T-helper 2 cell treated with Interferon-gamma antibody and Interleukin-4, amounts not matched to agents 100 ng/mL and 5 ng/mL, for 36 hours (primary cell): ENCODE measurements around the gene MAPK8IP3. TPM values are rescaled to one million over a fixed set of nuclear protein-coding genes. Genes with fewer than 3 reads are reported as not detected.

Source experiments
- intact Hi-C: fragments of 100-400 bp; cut with micrococcal nuclease; formaldehyde crosslinking; loops from one replicate; pipeline ENCODE4 v1.15.1; 2023
- total RNA-seq: library from RNA; stranded (reverse); gene quantifications from 2 replicates; pipeline ENCODE4 v1.2.3, GENCODE V29; 2022

The MAPK8IP3 gene
- total RNA-seq, 1 donor from 2014 or later, result 89.1 TPM

GRCh38 chr16:1678500-1679098, 27.4 kb upstream of the MAPK8IP3 start:
- intact Hi-C loops, result loop anchor here (1.0 kb wide), 3 partner anchors 27 to 148 kb away; partner anchors contain the start of genes CRAMP1, HAGH and IFT140

DNA sequence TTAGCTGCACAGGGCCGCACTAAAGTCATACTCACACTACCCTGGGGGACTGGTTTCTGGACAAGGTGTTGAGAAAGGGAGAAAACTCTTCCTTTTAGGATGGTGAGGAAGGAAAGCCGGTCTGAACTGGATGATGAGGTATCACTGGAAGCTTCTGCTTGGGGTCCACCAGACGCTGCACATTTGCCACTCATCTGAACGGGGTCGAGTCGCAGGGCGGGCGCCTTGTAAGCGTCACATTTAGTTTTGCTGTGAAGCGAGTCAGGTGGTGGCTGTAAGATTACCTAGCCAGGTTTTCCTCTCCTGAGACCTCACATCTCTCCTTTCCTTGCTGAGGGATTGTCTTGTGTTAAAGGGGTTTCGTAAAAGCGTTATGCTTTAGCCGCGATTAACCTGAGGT, 25.6 kb upstream of the MAPK8IP3 start:
- intact Hi-C loops, result no loop called here

GRCh38 chr16:1681032-1681431, 25.0 kb upstream of the MAPK8IP3 start:
- intact Hi-C loops, result no loop called here

- intact Hi-C loops, result no loop called here
Measured at GRCh38 chr16:1687427-1688316, 18.3 kb upstream of the MAPK8IP3 start.

- intact Hi-C loops, result no loop called here
Measured at GRCh38 chr16:1688807-1689560, 17.0 kb upstream of the MAPK8IP3 start.

DNA sequence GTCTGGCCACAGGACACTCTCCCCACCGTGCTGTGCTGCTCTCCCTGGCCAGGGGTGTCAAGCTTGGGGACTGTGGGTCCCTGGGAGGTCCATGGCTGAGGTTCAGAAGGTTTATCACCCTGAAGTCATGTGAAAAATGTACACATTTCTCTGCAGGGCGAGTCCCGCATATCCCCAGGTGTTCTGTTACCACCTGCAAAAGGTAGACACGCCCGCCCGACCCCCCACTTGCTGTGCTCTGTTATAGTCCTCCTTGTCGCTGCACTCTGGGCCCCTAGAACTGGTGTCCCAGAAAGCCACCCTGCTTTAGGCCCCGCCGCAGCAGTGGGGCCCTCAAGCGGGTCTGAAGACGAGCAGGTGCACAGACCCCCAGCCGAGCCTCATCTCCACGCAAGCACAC, 16.1 kb upstream of the MAPK8IP3 start:
- intact Hi-C loops, result no loop called here

- intact Hi-C loops, result no loop called here
Measured at GRCh38 chr16:1690810-1691209, 15.2 kb upstream of the MAPK8IP3 start.

- intact Hi-C loops, result no loop called here
Measured at GRCh38 chr16:1691276-1691675, 14.7 kb upstream of the MAPK8IP3 start.

DNA sequence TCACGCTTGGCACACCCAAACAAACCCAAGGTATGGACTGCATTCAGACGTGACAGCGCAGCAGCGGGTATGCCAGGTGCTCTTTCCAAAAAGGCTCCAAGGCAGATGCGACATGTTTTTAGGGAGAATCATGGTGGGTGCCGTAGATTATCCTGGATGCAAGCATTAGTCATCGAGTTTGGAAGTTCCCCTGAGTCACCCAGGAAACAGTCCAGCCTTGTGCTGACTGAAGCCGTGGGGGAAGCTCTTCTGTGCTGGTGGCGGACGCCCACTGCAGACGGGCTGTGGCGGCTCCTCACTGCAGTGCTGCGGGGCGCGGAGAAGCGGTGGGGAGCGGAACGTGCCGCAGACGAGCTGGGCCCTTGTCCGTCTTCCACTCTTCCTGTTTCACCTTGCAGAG, 14.0 kb upstream of the MAPK8IP3 start:
- intact Hi-C loops, result no loop called here

GRCh38 chr16:1696863-1697262, 9.1 kb upstream of the MAPK8IP3 start:
- intact Hi-C loops, result no loop called here

GRCh38 chr16:1698680-1699079, 7.3 kb upstream of the MAPK8IP3 start:
- intact Hi-C loops, result no loop called here

GRCh38 chr16:1700246-1700645, 5.7 kb upstream of the MAPK8IP3 start:
- intact Hi-C loops, result loop anchor here (10.0 kb wide), 1 partner anchor 205 kb away; the partner anchor contains the start of gene TELO2

GRCh38 chr16:1701216-1701878, 4.6 kb upstream of the MAPK8IP3 start:
- intact Hi-C loops, result loop anchor here (10.0 kb wide), 1 partner anchor 207 kb away; the partner anchor contains the start of gene TELO2

DNA sequence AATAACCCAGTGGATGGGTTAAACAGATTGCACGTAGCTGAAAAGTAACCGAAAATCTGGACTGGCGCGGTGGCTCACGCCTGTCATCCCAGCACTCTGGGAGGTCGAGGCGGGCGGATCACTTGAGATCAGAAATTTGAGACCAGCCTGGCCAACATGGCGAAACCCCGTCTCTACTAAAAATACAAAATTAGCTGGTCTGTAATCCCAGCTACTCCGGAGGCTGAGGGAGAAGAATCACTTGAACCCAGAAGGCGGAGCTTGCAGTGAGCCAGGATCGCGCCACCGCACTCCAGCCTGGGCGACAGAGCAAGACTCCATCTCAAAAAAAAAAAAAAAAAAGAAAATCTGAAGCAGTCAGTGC, 689 bp upstream of the MAPK8IP3 start:
- intact Hi-C loops, result loop anchor here (1.0 to 10.0 kb wide), 3 partner anchors 27 to 211 kb away; partner anchors contain the start of genes EME2, JPT2, MRPS34 and NME3

- intact Hi-C loops, result loop anchor here (1.0 to 10.0 kb wide), 3 partner anchors 66 to 212 kb away; partner anchors contain the start of genes CRAMP1, EME2, IFT140 and MRPS34
Measured at GRCh38 chr16:1706386-1707192, 594 bp downstream of the MAPK8IP3 start.

DNA sequence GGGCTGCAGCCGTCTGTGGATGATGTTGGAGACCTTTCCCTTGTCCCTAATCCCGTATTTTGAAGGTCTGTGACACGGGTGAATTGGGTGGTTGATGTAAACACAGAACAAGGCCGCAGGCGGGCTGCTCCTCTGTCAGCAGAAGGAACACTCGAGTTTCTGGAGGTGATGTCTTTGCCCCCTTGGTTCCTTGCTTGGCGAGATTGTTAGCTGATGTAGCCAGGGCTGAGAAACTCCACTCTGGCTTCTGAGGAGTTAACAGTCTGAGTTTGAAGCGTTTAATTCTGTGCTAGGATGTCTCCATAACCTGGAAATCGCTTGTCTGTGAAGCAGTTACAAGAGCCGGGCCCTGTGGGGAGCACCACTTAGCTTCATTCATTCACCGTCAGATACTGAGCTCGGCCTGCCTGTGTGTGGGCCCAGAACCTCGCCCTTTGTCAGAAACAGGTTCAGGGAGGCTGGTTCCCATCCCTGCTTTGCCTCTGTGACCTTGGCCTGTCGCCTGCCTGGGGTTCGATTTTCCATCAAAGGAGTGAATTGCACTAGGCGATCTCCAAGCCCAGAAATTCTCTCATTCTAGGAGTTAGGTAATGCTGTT, 1.3 kb downstream of the MAPK8IP3 start:
- intact Hi-C loops, result loop anchor here (5.0 to 10.0 kb wide), 2 partner anchors 65 to 212 kb away; partner anchors contain the start of genes EME2, MRPS34, NME3 and TELO2

DNA sequence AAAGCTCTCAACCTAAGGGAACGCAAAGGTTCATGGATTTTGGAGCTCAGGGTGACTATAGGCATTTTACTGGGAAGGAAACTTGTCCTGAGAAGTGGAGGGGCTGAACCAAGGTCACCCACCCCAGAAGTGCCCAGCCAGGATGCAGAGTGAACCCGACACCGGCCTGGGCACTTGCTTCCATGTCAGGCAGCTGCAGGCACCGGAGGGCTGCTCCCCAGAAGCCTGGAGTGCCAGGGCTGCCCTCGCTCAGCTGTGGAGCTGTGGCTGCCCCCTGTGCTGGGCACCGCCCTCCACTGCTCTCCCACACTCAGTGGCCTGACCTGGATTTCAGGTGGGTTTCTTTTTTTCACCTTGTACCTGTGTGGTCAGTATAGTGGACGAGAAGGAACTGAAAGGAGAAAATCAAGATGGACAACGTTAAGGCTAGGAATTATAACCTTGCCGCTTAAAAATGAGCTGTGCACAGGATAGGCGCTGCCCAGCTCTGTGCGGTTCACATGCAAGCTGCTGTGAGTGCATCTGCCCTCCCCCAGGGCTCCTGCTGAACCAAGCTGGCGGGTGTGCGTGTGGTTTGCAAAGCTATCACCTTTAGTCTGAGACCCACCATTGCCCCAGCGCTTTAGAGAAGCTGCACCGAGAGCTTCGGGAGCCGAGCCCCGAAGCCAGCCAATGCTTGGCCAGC, 2.2 kb downstream of the MAPK8IP3 start:
- intact Hi-C loops, result loop anchor here (5.0 to 10.0 kb wide), 2 partner anchors 64 to 213 kb away; partner anchors contain the start of genes EME2, MRPS34, NME3 and TELO2

- intact Hi-C loops, result loop anchor here (5.0 to 10.0 kb wide), 2 partner anchors 64 to 214 kb away; partner anchors contain the start of genes EME2, MRPS34, NME3 and TELO2
Measured at GRCh38 chr16:1708768-1709180, 2.8 kb downstream of the MAPK8IP3 start.

DNA sequence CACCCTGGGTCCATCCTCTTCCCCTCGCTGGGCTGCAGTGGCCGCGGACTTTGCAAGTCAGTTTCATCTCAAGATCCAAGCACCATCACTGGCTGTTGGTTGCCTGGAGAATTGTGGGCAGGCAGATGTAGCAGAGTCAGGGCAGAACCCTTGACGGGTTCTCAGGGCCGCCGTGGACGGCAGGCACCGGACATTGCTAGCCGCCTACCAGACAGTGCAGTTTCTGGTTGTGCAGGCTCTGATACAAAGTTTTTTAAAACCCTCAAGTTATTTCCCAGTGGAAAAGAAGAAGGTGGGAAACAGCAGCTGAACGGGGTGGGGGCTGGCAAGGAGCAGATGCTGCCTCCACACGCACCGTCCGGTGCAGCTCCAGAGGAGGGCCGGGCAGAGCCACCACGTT, 3.4 kb downstream of the MAPK8IP3 start:
- intact Hi-C loops, result loop anchor here (5.0 to 10.0 kb wide), 2 partner anchors 63 to 215 kb away; partner anchors contain the start of genes EME2, MRPS34, NME3 and TELO2
